Hippocampal formation (tissue), 2 donors: ENCODE results near the gene CEP89.
"Not testable (repeated sequence)": the region's sequence is repeated elsewhere in the genome, so short reads cannot be mapped to it uniquely, and the experiment has no call there.

ENCODE experiments used
- DNase-seq, 2 donors: peaks; one replicate each; lab custom pipeline; 2025; lab: John Stamatoyannopoulos, UW

The CEP89 gene

GRCh38 chr19:32966750-32967149, 5.0 kb downstream of the CEP89 start:
- DNase-seq = no peak

- DNase-seq = no peak
These were observed 26.5 kb downstream of the CEP89 start for GRCh38 chr19:32945260-32945659.

- DNase-seq = not testable (repeated sequence)
These were observed 30.5 kb downstream of the CEP89 start for GRCh38 chr19:32941273-32941672.

DNA sequence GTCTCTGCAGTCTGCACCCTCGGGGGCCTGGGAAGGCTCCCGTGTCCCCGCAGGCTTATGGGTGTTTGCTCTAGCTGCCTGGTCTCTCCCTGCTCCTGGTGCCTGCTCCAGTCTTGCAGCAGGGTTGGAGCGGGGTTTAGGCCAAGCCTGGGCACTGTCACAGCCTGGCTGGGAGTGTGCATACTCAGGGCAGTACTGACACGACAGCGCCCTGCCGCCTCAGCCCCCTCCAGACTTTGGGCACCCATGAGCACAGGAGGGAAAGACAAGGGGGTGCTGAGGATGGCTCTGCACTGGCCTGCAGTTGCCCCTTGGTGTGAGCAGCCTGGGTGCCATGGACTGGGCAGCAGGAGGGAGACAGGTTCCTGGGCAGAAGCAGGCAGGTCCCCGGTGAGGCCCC, 35.7 kb downstream of the CEP89 start:
- no peak for DNase-seq

- no peak for DNase-seq
These were observed 36.1 kb downstream of the CEP89 start for GRCh38 chr19:32935629-32936028.

DNA sequence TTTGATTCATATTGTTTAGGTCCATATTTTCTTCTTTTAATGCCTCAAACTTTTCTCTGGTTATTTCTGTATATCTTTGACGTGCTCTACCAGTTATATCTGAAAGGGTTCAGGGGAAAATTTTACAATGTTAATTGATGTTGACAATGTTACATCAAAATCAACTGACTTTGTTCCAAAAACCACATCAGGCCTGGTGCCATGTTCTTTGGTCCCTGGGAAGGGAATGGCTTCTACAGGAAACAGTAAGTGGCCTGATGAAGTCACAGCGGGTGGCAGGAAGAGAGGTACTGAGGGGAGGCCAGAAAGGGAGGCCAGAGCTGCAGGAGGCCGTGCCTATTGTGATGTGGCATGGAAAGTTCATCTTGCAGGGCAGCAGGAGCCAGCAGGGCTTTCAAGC, 38.2 kb downstream of the CEP89 start:
- DNase-seq = no peak

DNA sequence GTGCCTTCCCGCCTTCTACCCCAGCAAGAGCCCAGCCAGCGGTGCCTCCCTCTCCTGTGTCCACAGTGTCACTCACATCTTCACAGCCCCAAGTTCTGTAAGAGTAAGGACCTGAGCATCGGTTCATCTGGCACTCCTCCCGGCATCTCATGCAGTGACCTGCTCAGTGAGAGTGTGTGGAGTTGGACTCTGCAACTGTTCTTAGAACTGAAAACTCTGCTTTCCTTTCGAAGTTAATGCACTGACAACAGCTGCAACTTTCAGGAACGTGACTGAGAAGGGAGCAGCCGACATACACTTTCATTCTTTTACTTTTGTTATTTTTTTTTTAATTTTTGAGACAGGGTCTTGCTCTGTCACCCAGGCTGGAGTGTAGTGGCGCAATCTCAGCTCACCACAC, 41.2 kb downstream of the CEP89 start:
- DNase-seq = no peak

- DNase-seq = no peak
These were observed 43.0 kb downstream of the CEP89 start for GRCh38 chr19:32928806-32929205.

GRCh38 chr19:32924200-32924599, 47.6 kb downstream of the CEP89 start:
- DNase-seq = no peak

DNA sequence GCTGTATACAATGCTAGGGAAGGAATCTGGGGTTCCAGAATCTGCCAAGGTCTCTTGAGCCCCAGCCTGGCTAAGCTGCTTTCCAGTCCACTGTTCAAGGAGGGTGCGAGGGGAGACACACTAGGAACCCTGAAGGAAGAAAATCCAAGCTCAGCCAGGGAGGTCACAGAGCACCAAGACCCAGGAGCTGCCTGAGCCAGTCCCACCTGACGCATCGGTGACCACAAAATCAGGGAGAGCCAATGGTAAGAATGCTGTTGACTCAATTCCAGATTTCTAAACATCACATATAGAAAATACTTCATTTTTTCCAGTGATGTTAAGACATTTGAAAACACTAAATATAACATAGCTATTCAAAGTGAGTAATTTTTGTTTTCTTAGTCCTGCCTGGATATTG, 50.1 kb downstream of the CEP89 start:
- DNase-seq = no peak

GRCh38 chr19:32919365-32919764, 52.4 kb downstream of the CEP89 start:
- DNase-seq = no peak

- DNase-seq = no peak
These were observed 54.2 kb downstream of the CEP89 start for GRCh38 chr19:32917616-32917996.

- no peak for DNase-seq
These were observed 54.7 kb downstream of the CEP89 start for GRCh38 chr19:32916969-32917615.

DNA sequence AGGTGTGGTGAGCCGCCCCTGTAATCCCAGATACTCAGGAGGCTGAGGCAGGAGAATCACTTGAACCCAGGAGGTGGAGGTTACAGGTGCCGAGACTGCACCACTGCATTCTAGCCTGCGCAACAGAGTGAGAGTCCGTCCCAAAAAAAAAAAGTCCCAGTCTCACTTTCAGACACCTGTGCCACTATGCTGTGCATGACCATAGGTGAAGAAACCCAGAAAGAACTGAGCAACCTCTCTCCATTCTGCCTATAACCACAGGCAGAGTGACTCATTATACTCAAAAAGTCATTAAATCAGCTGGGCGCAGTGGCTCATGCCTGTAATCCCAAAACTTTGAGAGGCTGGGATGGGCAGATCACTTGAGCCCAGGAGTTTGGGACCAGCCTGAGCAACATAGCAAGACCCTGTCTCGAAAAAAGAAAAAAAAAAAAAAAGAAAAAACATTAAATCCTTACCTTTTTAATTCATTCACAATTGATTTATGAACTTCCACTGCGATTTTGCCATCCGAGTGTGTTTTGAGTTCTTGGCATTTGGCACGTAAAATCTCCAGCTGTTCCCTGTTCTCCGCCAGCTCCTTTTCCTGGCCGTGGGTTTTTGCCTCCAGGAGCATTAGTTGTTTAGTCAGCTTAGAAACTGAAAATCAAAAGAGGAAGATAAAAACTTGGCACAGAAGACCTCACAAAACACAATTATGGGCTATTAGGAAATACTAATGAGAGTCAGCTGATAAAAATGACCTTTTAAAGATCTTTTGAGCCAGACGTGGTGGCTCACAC, 56.7 kb downstream of the CEP89 start:
- no peak for DNase-seq

GRCh38 chr19:32911467-32911866, 60.3 kb downstream of the CEP89 start:
- DNase-seq = no peak

DNA sequence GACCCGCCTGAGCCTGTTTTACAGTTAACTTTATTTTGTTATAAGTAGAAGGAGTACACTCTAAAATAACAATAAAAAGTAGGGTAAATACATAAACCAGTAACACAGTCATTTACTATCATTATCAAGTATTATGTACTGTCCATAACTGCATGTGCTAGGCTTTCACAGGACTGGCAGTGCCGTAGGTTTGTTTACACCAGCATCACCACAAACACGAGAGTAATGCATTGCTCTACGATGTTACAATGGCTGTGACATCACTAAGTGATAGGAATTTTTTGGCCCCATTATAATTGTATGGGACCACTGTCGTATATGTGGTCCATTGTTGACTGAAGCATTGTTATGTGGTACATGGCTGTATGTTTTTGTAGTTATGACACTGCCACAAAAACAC, 60.9 kb downstream of the CEP89 start:
- DNase-seq = no peak

GRCh38 chr19:32910094-32910493, 61.7 kb downstream of the CEP89 start:
- no peak for DNase-seq

DNA sequence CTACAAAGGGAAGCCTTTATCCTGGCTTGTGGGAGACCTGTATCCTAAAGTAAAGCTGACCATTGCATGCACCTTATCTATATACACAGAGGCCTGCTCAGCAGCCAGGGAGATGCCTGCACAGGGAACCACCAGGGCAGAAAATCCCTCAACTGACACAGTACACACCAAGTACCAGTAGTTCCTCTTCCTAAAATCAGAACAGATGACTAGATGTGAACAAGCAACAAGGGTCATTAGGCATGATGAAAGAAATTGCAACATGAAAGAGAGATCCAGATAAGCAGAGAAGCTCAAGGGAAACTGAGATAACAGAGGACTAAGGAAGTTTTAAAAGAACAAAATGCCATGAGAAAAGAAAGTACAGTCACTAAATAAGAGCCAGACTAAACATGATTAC, 62.5 kb downstream of the CEP89 start:
- DNase-seq = no peak

DNA sequence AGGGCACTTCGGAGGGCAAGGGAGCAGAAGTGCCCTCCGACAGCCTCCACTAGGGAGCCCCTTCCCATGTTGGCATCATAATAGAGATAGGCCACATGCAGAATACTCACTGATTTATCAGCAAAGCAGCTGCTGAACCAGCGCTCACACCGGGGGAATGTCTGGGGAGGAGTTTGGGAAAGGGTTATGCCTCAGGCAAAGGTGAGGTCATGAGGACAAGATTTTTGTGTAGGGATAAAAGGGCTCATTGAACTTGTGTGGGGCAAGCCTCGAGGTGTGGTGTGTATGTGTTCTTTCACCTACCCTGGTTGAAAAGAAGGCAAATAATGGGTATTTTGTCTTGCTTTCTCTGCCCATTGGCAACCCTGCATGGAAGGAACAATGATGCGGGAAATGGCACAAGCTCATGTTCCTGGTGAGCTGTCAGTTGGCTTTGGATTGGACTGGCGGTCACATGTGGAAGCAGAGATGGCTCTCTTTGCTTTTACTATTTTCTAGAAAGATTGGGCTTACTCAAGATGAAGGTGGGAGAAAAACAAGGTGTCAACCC, 63.0 kb downstream of the CEP89 start:
- no peak for DNase-seq

GRCh38 chr19:32902448-32902847, 69.3 kb downstream of the CEP89 start:
- DNase-seq = no peak

DNA sequence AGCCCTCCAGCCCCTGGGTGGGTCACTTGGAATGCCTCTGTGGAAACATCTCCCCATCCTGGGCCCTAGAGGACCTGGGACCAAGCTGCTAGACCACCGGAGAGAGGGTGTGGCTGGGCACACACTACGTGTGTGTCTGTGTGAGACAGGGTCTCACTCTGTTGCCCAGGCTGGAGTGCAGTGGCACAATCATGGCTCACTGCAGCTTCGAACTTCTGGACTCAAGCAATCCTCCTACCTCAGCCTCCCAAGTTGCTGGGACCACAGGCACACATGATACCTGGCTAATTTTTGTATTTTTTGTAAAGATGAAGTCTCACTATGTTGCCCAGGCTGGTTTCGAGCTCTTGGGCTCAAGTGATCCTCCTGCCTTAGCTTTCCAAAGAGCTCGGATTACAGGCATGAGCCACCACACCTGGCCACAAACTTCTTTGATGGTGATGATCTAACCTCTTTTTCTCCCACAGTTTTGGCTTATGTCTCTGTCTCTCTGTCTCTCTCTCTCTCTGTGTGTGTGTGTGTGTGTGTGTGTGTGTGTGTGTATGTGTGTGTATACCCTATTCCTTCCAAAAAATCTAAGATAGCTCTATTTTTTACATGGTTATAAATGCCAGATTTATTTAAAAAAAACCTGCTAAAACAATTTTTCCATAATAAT, 70.1 kb downstream of the CEP89 start:
- no peak for DNase-seq

DNA sequence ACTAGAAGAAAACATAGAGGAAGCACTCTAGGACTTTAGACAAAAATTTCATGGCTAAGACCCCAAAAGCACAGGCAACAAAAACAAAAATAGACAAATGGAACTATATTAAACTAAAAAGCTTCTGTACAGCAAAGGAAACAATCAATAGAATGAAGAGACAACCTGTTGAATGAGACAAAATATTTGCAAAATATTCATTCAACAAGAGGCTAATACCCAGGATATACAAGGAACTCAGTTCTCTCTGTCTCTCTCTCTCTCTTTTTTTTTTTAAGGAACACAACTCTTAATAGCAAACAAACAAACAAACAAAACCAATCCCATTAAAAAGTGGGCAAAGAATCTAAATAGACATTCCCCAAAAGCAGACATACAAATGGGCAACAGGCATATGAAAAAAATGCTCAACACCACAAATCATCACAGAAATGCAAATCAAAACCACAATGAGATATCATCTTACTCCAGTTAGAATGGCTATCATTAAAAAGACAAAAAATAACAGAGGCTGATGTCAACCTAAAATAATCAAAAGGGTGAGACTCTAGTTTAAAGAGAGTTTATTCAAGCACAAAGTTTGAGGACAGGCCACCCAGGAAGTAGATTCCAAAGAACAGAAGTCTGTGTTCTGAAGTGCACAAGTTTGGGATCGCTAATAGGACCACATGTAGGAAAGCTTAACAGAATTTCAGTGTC, 75.1 kb downstream of the CEP89 start:
- DNase-seq = no peak
